IPS-18a (cell line): ENCODE data around the gene CHI3L1.

Experiments
- H3K27ac ChIP-seq: one replicate; pipeline ENCODE4 v1.5.1; 2013; ENCODE audit warnings: low read length
- H3K27me3 ChIP-seq: one replicate; pipeline ENCODE4 v1.6.1; 2013; ENCODE audit warnings: mild to moderate bottlenecking, low read length; ENCODE audit not compliant: control insufficient read depth, insufficient read depth
- H3K36me3 ChIP-seq: one replicate; pipeline ENCODE4 v1.6.1; 2013; ENCODE audit warnings: low read depth, low read length; ENCODE audit not compliant: control insufficient read depth
- H3K4me1 ChIP-seq: one replicate; pipeline ENCODE4 v1.6.1; 2013; ENCODE audit warnings: low read depth, low read length; ENCODE audit not compliant: control insufficient read depth
- H3K4me3 ChIP-seq: one replicate; pipeline ENCODE4 v1.5.1; 2013; ENCODE audit warnings: low read length
- H3K9ac ChIP-seq: one replicate; pipeline ENCODE4 v1.6.1; 2013; ENCODE audit warnings: mild to moderate bottlenecking, low read length, moderate library complexity
- H3K9me3 ChIP-seq: one replicate; pipeline ENCODE4 v1.6.1; 2013; ENCODE audit warnings: low read depth, low read length; ENCODE audit not compliant: control insufficient read depth

CHI3L1 gene

GRCh38 chr1:203172184-203173010, 14.1 kb downstream of the CHI3L1 start:
- no peak overlapping the region for H3K27ac ChIP-seq
- H3K27me3 ChIP-seq: no peaks in the 10 kb centered on the region
- no peaks in the 10 kb centered on the region for H3K36me3 ChIP-seq
- peaks cover 5% of the 10 kb centered on the region for H3K4me1 ChIP-seq
- no peak overlapping the region for H3K9ac ChIP-seq
- no peaks in the 10 kb centered on the region for H3K9me3 ChIP-seq
- no peak overlapping the region for H3K4me3 ChIP-seq

GRCh38 chr1:203171341-203172183, 14.9 kb downstream of the CHI3L1 start:
- Histone ChIP-seq H3K4me1 (no peaks in the 10 kb centered on the region), H3K36me3 (no peaks in the 10 kb centered on the region), H3K27me3 (no peaks in the 10 kb centered on the region), H3K9me3 (no peaks in the 10 kb centered on the region), H3K27ac (no peak overlapping the region), H3K4me3 (no peak overlapping the region), H3K9ac (no peak overlapping the region)

GRCh38 chr1:203170625-203171330, 15.7 kb downstream of the CHI3L1 start:
- Histone ChIP-seq H3K27me3 (no peaks in the 10 kb centered on the region), H3K4me1 (no peaks in the 10 kb centered on the region), H3K4me3 (no peak overlapping the region), H3K9ac (no peak overlapping the region), H3K9me3 (no peaks in the 10 kb centered on the region), H3K27ac (no peak overlapping the region), H3K36me3 (no peaks in the 10 kb centered on the region)

GRCh38 chr1:203169770-203170520, 16.6 kb downstream of the CHI3L1 start:
- H3K27me3 ChIP-seq: no peaks in the 10 kb centered on the region
- no peaks in the 10 kb centered on the region for H3K4me1 ChIP-seq
- H3K9me3 ChIP-seq: no peaks in the 10 kb centered on the region
- no peaks in the 10 kb centered on the region for H3K36me3 ChIP-seq
- no peak overlapping the region for H3K4me3 ChIP-seq
- no peak overlapping the region for H3K27ac ChIP-seq
- H3K9ac ChIP-seq: no peak overlapping the region

GRCh38 chr1:203168991-203169390, 17.5 kb downstream of the CHI3L1 start:
- H3K4me3 ChIP-seq: no peak overlapping the region
- no peaks in the 10 kb centered on the region for H3K9me3 ChIP-seq
- no peaks in the 10 kb centered on the region for H3K4me1 ChIP-seq
- H3K9ac ChIP-seq: no peak overlapping the region
- H3K27me3 ChIP-seq: no peaks in the 10 kb centered on the region
- H3K36me3 ChIP-seq: no peaks in the 10 kb centered on the region
- H3K27ac ChIP-seq: no peak overlapping the region

- H3K4me3 ChIP-seq: no peak overlapping the region
- H3K4me1 ChIP-seq: no peaks in the 10 kb centered on the region
- H3K27ac ChIP-seq: no peak overlapping the region
Measured at GRCh38 chr1:203168256-203168786, 18.2 kb downstream of the CHI3L1 start.

GRCh38 chr1:203167913-203168200, 18.6 kb downstream of the CHI3L1 start:
- no peak overlapping the region for H3K4me3 ChIP-seq
- no peaks in the 10 kb centered on the region for H3K36me3 ChIP-seq
- H3K27me3 ChIP-seq: no peaks in the 10 kb centered on the region
- no peak overlapping the region for H3K9ac ChIP-seq
- no peaks in the 10 kb centered on the region for H3K9me3 ChIP-seq
- no peak overlapping the region for H3K27ac ChIP-seq
- no peaks in the 10 kb centered on the region for H3K4me1 ChIP-seq

More at GRCh38 chr1:203168256-203168786, 18.2 kb downstream of the CHI3L1 start:
- Histone ChIP-seq H3K9me3 (no peaks in the 10 kb centered on the region), H3K27me3 (no peaks in the 10 kb centered on the region), H3K36me3 (no peaks in the 10 kb centered on the region), H3K9ac (no peak overlapping the region)

- Histone ChIP-seq H3K9me3 (no peaks in the 10 kb centered on the region), H3K4me1 (no peaks in the 10 kb centered on the region), H3K4me3 (no peak overlapping the region), H3K9ac (no peak overlapping the region), H3K27me3 (no peaks in the 10 kb centered on the region), H3K36me3 (no peaks in the 10 kb centered on the region), H3K27ac (no peak overlapping the region)
Measured at GRCh38 chr1:203167026-203167912, 19.2 kb downstream of the CHI3L1 start.

GRCh38 chr1:203166192-203166940, 20.1 kb downstream of the CHI3L1 start:
- H3K27ac ChIP-seq: no peak overlapping the region
- H3K27me3 ChIP-seq: no peaks in the 10 kb centered on the region
- no peak overlapping the region for H3K9ac ChIP-seq
- H3K4me3 ChIP-seq: no peak overlapping the region
- no peaks in the 10 kb centered on the region for H3K9me3 ChIP-seq
- H3K4me1 ChIP-seq: no peaks in the 10 kb centered on the region
- H3K36me3 ChIP-seq: no peaks in the 10 kb centered on the region

GRCh38 chr1:203165800-203166161, 20.7 kb downstream of the CHI3L1 start:
- no peaks in the 10 kb centered on the region for H3K9me3 ChIP-seq
- no peak overlapping the region for H3K9ac ChIP-seq
- no peak overlapping the region for H3K4me3 ChIP-seq
- H3K27ac ChIP-seq: no peak overlapping the region
- no peaks in the 10 kb centered on the region for H3K4me1 ChIP-seq
- no peaks in the 10 kb centered on the region for H3K27me3 ChIP-seq
- no peaks in the 10 kb centered on the region for H3K36me3 ChIP-seq
